ENCODE results near the gene TOM1L1.
"Not testable (repeated sequence)": the region's sequence is repeated elsewhere in the genome, so short reads cannot be mapped to it uniquely, and the experiment has no call there.

Gene TOM1L1

DNA sequence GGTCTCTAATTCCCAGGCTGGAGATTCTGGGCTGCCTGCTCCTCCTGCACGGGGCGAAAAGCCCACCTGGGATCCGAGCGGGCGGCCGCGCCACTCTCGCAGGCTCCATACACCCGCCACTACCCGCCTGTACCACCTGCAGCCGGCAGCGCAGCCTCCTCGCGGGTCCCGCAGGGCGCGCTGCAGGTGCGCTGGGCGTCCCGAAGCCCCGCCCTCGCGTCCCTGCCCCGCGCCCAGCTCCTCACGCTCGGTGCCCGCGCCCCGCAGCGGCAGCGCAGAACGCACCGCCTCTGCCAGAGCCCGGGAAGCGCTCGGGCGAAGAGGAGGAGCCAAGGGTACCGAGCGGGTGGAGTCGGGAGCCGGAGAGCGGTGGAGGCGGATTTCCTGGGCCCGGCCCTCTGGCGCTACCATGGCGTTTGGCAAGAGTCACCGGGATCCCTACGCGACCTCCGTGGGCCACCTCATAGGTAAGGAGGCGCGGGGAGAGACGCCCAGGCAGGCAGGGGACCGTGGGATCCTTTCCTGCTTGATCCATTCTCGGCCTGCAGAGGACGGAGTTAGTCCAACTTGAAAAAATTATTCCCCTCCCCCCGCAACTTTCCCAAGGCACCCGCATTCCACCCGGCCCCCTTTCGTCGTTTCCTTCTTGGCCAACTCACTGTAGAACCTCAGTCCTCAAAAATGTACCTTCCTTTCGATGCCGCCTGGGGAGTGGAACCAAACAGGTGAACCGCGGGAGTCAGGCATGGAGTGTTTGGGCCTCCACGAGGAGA lies at the start of gene TOM1L1:
Gene TOM1L1, plus strand, starts transcription at position 396 of the 773 bp plus-strand sequence. Its CDS starts 14 bp downstream, at position 410.
- Mint-ChIP-seq H3K4me3 (peak within 1 kb of the TSS; percentile 59), H3K4me1 (ENCODE audit: low read depth) (peaks cover 13% of the 10 kb centered on the region), H3K9me3 (ENCODE audit: low read depth) (no peaks in the 10 kb centered on the region), H3K27ac (no peak within 1 kb of the TSS), H3K27me3 (peaks cover 30% of the 10 kb centered on the region), H3K36me3 (no peaks in the 10 kb centered on the region)

DNA sequence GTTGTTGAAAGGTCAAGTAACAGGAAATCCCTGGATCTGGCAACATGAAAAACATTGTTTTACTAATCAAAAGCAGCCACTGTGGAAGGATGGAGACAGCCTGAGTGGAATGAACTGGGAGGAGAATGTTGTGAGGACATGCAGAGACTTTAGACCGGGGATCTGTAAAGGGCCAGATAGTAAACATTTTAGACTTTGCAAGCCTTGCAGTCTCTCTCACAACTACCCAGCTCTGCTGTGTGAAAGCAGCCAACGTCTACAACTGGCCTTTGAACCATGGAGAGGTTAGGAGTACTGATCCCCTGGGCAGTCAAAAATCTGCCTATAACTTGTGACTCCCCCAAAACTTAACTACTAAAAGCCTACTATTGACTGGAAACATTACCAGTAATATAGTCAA lies 41.5 kb upstream of the TOM1L1 start:
- Mint-ChIP-seq H3K27ac (no peak overlapping the region), H3K4me3 (no peak overlapping the region), H3K9me3 (ENCODE audit: low read depth) (no peaks in the 10 kb centered on the region), H3K36me3 (no peaks in the 10 kb centered on the region), H3K27me3 (peaks cover 5% of the 10 kb centered on the region), H3K4me1 (ENCODE audit: low read depth) (no peaks in the 10 kb centered on the region)

DNA sequence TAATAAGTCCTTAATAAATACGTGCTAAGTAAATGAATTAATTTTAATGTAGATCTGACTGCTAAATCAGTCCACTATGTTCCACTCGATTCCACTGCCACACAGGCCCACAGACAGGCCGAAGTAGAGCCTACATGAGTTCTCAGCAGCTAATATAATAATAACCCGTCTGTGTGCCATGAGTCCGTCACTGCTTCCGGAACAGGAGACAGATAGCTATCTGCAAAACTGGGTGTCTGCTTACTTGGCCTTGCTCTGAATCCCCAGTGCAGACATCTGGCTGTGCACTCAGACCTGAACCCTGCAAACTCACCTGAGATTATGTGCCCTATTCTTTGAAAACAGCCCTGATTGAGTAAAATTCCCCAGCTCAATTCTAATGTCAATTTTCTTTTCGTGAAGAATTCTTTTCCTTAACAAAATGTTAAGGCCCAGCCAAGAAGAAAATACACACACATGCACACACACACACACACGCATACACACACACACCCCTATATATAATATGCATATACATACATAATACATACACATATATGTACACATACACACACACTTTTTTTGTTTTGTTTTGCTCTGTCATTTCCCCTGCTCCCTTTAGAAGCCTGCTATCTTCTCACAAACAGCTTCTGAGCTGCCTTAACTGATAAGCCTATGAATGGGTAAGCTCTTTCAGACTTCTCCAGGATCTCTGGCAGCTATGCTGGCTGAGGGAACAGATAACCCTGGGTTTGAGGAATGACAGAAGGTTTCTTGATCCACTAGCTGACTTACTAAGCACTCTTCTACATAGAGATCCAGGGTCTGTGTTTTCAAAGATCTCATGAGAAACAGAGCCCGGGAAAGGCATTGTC lies 39.8 kb upstream of the TOM1L1 start:
- H3K36me3 Mint-ChIP-seq = no peaks in the 10 kb centered on the region
- H3K4me3 Mint-ChIP-seq = no peak overlapping the region
- no peaks in the 10 kb centered on the region for H3K4me1 Mint-ChIP-seq (ENCODE audit: low read depth)
- H3K27ac Mint-ChIP-seq = no peak overlapping the region
- H3K27me3 Mint-ChIP-seq = peaks cover 3% of the 10 kb centered on the region
- H3K9me3 Mint-ChIP-seq (ENCODE audit: low read depth) = no peaks in the 10 kb centered on the region

DNA sequence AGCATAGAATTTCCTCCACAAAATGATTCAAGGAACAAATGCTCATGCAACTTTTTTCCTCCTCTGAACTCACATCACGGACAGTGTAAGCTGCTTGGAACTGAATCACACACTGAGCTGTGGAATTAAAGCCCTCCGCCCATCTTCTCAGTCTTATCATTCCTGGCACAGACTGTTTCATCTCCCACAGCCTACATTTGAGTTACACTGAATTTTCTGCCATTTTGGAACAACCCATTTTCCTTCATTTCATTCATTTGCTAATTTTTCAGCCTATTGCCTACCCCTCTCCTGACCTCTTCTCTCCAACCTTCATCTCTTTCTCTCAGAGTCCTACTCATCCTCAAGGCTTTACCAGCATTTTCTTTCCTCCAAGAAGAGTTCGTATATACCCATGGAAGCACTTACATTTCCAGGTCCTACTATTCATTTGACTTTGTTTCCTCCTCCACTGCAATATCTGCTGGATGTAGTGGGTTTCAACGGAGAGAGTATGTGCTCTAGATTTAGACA lies 39.1 kb upstream of the TOM1L1 start:
- Mint-ChIP-seq H3K27me3 (peaks cover 3% of the 10 kb centered on the region), H3K9me3 (ENCODE audit: low read depth) (no peaks in the 10 kb centered on the region), H3K4me1 (ENCODE audit: low read depth) (no peaks in the 10 kb centered on the region), H3K4me3 (no peak overlapping the region), H3K36me3 (no peaks in the 10 kb centered on the region), H3K27ac (no peak overlapping the region)

GRCh38 chr17:54863176-54863575 lies 37.5 kb upstream of the TOM1L1 start:
- Mint-ChIP-seq H3K4me3 (no peak overlapping the region), H3K36me3 (no peaks in the 10 kb centered on the region), H3K9me3 (ENCODE audit: low read depth) (no peaks in the 10 kb centered on the region), H3K4me1 (ENCODE audit: low read depth) (no peaks in the 10 kb centered on the region), H3K27ac (no peak overlapping the region), H3K27me3 (peaks cover 5% of the 10 kb centered on the region)

DNA sequence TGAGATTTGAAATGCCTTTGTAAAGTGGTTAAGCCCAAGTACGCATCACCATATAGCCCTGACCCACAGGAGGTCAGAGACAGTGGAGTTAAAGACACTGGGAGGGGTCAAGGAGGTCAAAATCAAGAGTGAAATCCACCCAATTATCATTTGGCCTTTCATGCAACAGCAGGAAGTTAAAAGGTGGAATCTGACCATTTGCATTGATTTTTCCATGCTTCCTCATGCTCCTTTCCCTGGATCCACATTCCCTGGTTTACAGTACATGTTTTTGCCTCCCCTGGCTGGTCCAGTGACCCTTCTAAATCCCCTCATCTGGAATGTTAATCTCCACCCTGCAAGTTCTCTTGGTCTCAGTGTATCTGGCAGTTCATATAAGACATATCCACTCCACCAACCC lies 36.6 kb upstream of the TOM1L1 start:
- Mint-ChIP-seq H3K27ac (no peak overlapping the region), H3K36me3 (no peaks in the 10 kb centered on the region), H3K9me3 (ENCODE audit: low read depth) (no peaks in the 10 kb centered on the region), H3K27me3 (peaks cover 7% of the 10 kb centered on the region), H3K4me1 (ENCODE audit: low read depth) (no peaks in the 10 kb centered on the region), H3K4me3 (no peak overlapping the region)

DNA sequence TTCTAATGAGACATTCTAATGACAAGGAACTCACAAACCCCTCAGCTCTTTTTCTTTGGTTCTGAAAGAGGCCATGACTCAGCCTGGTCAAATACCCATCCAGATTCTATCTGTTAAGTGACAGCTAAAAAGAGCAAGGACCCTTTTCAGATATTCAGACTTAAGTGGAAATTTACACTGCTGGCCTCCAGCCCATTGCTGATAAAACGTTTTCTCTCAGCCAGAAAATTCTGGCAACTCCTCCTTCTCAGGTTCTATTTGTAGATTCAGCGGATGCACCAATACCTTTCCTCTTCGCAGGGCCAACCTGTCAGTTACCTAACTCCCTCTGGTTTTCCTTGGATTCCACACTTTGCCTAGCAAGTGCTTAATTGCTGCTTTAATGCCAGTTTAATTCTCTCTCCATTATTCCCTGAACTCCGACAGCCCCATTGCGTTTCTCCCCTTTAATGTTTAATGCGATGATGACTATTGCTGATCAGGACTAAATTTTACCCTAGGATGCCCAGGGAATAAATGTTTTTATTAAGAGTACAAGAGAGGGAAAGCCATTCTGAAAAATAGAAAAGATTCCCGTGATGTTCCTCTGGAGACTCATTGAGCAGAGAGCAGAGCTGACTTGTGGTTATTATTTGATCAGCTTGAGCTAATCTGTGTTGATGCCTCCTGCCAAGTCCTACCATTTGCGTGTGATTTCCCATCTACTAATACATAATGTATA lies 35.9 kb upstream of the TOM1L1 start:
- no peaks in the 10 kb centered on the region for H3K36me3 Mint-ChIP-seq
- no peaks in the 10 kb centered on the region for H3K9me3 Mint-ChIP-seq (ENCODE audit: low read depth)
- H3K27me3 Mint-ChIP-seq = peaks cover 7% of the 10 kb centered on the region
- no peak overlapping the region for H3K4me3 Mint-ChIP-seq
- no peaks in the 10 kb centered on the region for H3K4me1 Mint-ChIP-seq (ENCODE audit: low read depth)
- H3K27ac Mint-ChIP-seq = no peak overlapping the region

DNA sequence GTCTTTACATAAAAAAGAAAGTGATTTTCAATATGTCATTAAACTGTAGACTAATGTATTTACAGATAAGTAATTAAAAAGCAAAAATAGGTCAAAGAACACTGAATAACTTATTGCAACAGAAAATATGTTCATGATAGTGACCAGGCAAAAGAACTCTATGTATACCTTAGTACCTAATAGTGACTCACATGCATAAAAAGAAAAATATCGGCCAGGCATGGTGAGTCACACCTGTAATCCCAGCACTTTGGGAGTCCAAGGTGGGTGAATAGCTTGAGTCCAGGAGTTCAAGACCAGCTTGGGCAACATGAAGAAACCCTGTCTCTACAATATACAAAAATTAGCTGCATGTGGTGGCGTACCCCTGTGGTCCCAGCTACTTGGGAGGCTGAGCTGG lies 33.0 kb upstream of the TOM1L1 start:
- Mint-ChIP-seq H3K9me3 (ENCODE audit: low read depth) (no peaks in the 10 kb centered on the region), H3K27me3 (peaks cover 14% of the 10 kb centered on the region), H3K27ac (no peak overlapping the region), H3K4me3 (no peak overlapping the region), H3K36me3 (no peaks in the 10 kb centered on the region), H3K4me1 (ENCODE audit: low read depth) (no peaks in the 10 kb centered on the region)

DNA sequence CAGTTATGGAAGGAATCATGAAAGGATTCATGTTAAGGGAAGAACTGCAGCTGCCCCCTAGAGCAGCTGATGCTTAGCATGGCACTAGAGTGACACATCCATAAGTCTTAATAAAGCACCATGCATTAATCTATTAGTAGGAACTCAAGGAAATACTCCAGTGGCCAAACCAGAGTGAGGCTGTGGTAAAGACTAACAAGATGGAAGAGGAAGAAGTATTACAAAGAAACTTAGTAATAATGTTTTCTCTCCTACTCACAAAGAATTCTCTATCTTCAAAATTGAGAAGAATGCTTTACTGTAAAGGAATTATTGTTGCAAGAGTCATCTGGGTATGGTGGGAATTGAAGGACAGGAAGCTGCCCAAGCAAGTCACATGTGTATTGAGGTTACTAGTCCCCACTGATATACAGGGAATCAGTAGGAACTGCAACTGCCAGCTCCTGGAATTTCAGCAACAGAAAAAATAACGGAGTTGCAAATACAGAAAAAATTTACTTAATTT lies 29.9 kb upstream of the TOM1L1 start:
- no peaks in the 10 kb centered on the region for H3K36me3 Mint-ChIP-seq
- H3K9me3 Mint-ChIP-seq (ENCODE audit: low read depth) = no peaks in the 10 kb centered on the region
- H3K27ac Mint-ChIP-seq = no peak overlapping the region
- no peak overlapping the region for H3K4me3 Mint-ChIP-seq
- peaks cover 12% of the 10 kb centered on the region for H3K27me3 Mint-ChIP-seq
- H3K4me1 Mint-ChIP-seq (ENCODE audit: low read depth) = no peaks in the 10 kb centered on the region

DNA sequence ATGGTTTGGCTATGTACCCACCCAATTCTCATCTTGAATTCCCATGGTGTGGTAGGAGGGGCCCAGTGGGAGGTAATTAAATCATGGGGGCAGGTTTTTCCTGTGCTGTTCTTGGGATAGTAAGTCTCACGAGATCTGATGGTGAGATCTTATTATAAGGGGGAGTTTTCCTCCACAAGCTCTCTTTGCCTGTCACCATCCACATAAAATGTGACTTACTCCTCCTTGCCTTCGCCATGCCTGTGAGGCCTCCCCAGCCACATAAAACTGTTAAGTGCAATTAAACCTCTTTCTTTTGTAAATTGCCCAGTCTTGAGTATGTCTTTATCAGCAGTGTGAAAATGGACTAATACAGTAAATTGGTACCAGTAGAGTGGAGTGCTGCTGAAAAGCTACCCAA lies 24.7 kb upstream of the TOM1L1 start:
- H3K27ac Mint-ChIP-seq; H3K4me1 Mint-ChIP-seq (ENCODE audit: low read depth); H3K4me3 Mint-ChIP-seq; H3K9me3 Mint-ChIP-seq (ENCODE audit: low read depth); H3K27me3 Mint-ChIP-seq; H3K36me3 Mint-ChIP-seq: not testable (repeated sequence)

DNA sequence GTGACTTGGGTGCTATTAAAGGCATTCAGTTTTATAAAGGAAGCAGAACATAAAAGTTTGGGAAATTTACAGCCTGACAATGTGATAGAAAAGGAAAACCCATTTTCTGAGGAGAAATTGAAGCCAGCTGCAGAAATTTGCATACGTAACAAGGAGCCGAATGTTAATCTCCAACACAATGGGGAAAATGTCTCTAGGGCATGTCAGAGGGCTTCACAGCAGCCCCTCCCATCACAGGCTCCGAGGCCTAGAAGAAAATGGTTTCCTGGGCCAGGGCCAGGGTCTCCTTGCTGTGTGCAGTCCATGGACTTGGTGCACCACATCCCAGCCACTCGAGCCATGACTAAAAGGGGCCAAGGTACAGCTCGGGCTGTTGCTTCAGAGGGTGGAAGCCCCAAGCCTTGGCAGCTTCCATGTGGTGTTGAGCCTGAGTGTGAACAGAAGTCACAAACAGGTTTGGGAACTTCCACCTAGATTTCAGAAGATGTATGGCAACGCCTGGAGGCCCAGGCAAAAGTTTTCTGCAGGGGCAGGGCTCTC lies 23.9 kb upstream of the TOM1L1 start:
- Mint-ChIP-seq H3K4me1 (ENCODE audit: low read depth) (no peaks in the 10 kb centered on the region), H3K27me3 (peaks cover 6% of the 10 kb centered on the region), H3K4me3 (no peak overlapping the region), H3K36me3 (no peaks in the 10 kb centered on the region), H3K9me3 (ENCODE audit: low read depth) (no peaks in the 10 kb centered on the region), H3K27ac (no peak overlapping the region)

- no peaks in the 10 kb centered on the region for H3K36me3 Mint-ChIP-seq
- no peaks in the 10 kb centered on the region for H3K4me1 Mint-ChIP-seq (ENCODE audit: low read depth)
- no peaks in the 10 kb centered on the region for H3K9me3 Mint-ChIP-seq (ENCODE audit: low read depth)
- no peak overlapping the region for H3K4me3 Mint-ChIP-seq
- H3K27ac Mint-ChIP-seq = no peak overlapping the region
- H3K27me3 Mint-ChIP-seq = peaks cover 2% of the 10 kb centered on the region
Measured at GRCh38 chr17:54881255-54881972, 19.2 kb upstream of the TOM1L1 start.

GRCh38 chr17:54882371-54882770 lies 18.3 kb upstream of the TOM1L1 start:
- H3K36me3 Mint-ChIP-seq = no peaks in the 10 kb centered on the region
- H3K4me3 Mint-ChIP-seq = no peak overlapping the region
- H3K9me3 Mint-ChIP-seq (ENCODE audit: low read depth) = no peaks in the 10 kb centered on the region
- H3K27ac Mint-ChIP-seq = no peak overlapping the region
- peaks cover 4% of the 10 kb centered on the region for H3K27me3 Mint-ChIP-seq
- H3K4me1 Mint-ChIP-seq (ENCODE audit: low read depth) = no peaks in the 10 kb centered on the region

- Mint-ChIP-seq H3K9me3 (ENCODE audit: low read depth) (no peaks in the 10 kb centered on the region), H3K36me3 (no peaks in the 10 kb centered on the region), H3K4me3 (no peak overlapping the region), H3K27ac (no peak overlapping the region), H3K4me1 (ENCODE audit: low read depth) (no peaks in the 10 kb centered on the region), H3K27me3 (peaks cover 4% of the 10 kb centered on the region)
Measured at GRCh38 chr17:54882950-54883349, 17.7 kb upstream of the TOM1L1 start.

Measured in activated naive CD8-positive, alpha-beta T cell (primary cell).